Measurements from ENCODE around the gene TMEM269.
"Not testable (repeated sequence)": the region's sequence is repeated elsewhere in the genome, so short reads cannot be mapped to it uniquely, and the experiment has no call there.

TMEM269 gene

DNA sequence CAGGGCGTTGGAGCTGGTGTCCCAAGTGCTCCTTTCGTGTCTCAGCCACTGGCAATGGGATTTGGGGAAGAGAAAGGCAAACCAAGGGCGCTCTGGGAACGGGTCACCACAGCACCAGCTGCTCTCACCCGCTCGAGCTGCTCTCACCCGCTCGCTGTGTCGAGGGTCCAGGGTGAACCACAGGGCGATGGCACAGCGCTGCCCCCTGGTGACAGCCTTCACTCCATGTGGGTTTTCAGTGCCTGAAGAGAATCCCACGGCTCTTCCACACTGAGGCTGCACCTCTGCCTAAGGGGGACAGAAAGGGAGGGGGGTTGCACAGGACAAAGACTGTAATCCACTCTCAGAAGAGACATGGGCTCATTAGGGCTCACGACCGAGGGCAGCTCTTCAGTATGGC is 37.7 kb upstream of the TMEM269 start:
- no peak for DNase-seq (ENCODE audit: low read depth, low spot score)
- no peak overlapping the region for H3K27ac ChIP-seq

DNA sequence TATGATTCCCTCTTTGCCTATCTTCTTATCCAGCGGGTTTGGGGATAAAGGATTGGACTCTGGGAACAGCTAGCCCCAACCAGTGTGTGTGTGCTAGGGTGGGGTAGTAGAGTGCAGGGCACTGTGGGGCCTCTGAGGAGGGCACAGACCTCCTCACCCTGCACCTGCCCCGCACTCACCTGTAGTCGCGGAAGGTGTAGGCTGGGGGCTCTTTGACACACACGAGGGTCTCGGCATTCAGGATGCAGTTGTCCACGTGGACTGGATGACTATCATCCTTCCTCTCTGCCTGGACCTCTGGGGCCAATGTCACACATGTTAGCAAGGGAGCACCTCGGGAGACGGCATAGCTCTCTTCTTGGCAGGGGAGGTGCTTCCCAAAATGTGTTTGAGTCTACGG is 36.8 kb upstream of the TMEM269 start:
- no peak overlapping the region for H3K27ac ChIP-seq
- DNase-seq (ENCODE audit: low read depth, low spot score): no peak

DNA sequence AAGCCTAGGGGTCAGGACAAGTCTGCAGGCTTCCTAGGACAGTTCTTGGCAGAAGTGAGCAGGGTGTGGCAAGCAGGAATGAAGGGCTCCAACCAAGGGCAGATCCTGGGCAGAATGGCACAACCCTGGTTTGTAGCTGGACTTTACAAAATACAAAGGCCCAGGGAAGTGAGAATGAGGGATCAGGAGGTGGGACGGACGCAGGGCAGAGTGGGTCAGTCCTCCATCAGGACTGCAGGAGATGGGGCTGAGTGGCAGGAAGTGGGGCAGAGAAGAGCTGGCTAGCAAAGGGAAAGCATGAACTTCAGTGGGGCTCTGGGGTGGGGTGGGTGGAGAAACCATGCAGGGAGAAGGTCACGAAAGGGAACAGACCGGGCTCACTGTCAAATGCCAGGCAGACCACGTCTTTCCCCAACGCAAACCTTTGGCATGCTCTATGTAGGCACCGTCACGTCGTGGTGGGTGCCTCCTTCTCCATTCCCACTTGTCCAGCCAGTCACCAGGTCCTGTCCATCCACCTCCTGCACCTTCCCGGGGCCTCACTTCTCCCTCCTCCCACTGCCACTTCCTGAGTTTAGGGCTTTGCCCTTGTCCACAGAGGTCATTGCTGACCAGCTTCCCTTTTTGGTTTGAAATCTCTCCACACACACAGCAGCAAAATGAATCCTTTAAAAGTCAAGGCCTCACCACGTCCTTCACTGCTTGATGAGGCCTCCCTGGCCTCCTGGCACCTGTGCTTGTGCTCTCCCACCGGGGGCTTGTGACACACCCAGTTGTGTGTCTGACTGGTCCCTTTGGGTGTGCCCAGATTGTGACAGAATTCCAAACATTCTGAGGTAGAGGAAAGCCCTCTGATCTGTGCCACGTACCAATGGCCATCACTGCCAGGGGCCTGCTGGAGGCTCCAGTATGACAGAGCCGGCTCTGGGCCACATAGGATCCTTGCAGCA is 36.1 kb upstream of the TMEM269 start:
- no peak for DNase-seq (ENCODE audit: low read depth, low spot score)
- no peak overlapping the region for H3K27ac ChIP-seq

DNA sequence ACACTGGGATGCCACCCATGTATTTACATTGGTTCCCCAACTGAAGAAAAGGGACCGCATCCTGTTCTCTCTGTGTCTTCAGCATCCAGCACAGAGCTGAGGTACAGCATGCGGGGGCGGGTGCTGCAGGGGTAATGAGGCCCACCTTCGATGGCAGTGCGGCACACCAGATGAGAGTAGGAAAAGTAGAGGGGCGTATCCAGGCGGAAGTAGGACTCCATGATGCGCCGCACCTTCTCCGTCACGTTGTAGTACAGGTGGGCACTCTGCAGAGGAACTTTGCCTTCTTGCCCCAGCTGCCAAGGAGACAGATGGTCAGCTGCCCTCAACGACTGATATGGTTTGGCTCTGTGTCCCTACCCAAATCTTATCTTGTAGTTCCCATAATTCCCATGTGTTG is 34.8 kb upstream of the TMEM269 start:
- no peak for DNase-seq (ENCODE audit: low read depth, low spot score)
- no peak overlapping the region for H3K27ac ChIP-seq

DNA sequence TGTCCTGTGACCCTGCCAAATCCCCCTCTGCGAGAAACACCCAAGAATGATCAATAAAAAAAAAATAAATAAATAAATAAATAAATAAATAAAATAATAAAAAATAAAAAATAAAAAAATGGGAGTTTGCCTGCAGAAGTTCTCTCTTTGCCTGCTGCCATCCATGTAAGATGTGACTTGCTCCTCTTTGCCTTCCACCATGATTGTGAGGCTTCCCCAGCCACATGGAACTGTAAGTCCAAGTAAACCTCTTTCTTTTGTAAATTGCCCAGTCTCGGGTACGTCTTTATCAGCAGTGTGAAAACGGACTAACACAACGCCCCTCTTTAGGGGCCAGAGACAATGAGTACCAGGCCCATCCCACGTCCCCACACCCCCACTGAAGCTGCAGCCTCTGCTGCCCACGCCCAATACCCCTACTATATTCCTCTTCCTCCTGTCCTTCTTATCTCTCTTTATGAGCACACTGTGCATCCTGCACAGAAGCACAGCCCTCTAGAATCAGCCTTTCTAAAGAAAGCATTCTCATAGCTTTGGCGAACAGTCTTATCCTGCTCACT is 33.2 kb upstream of the TMEM269 start:
- DNase-seq (ENCODE audit: low read depth, low spot score); H3K27ac ChIP-seq: not testable (repeated sequence)

DNA sequence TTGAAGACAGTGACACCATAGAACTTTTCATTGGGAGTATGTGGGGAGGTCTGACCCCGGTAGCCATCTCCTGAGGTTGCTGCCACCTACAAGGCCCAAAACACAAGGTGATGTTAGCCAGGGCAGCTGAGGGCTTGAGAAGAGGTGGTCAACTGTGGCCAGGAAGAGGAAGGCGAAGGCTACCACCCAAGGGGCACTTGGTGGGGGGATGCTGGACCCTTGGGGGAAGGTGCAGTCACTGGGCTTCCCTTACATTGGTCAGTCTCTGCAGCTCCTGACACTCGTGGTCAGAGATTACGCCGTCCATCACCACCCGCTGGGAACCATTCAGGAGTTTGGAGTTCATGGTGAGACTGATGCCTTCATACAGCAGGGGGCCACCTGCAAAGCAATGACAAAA is 32.5 kb upstream of the TMEM269 start:
- DNase-seq (ENCODE audit: low read depth, low spot score): no peak
- H3K27ac ChIP-seq: no peak overlapping the region

DNA sequence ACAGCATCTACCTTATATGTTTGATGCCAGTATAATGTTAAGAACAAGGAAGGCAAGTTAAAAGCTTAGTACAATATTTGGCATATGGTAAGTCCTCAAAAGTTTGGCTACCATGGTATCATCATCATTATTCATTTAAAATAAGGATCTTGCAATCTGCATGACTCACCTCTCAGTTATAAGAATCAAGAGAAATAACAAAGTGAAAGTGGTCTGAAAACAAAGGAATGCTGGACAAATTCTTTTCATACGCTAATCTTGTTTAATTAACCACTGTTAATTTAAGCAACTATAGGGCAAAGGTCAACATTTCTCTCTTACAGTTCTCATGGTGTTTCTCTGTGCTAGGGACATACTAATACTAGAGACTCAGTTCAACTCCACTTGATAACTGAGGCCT is 31.7 kb upstream of the TMEM269 start:
- no peak for DNase-seq (ENCODE audit: low read depth, low spot score)

DNA sequence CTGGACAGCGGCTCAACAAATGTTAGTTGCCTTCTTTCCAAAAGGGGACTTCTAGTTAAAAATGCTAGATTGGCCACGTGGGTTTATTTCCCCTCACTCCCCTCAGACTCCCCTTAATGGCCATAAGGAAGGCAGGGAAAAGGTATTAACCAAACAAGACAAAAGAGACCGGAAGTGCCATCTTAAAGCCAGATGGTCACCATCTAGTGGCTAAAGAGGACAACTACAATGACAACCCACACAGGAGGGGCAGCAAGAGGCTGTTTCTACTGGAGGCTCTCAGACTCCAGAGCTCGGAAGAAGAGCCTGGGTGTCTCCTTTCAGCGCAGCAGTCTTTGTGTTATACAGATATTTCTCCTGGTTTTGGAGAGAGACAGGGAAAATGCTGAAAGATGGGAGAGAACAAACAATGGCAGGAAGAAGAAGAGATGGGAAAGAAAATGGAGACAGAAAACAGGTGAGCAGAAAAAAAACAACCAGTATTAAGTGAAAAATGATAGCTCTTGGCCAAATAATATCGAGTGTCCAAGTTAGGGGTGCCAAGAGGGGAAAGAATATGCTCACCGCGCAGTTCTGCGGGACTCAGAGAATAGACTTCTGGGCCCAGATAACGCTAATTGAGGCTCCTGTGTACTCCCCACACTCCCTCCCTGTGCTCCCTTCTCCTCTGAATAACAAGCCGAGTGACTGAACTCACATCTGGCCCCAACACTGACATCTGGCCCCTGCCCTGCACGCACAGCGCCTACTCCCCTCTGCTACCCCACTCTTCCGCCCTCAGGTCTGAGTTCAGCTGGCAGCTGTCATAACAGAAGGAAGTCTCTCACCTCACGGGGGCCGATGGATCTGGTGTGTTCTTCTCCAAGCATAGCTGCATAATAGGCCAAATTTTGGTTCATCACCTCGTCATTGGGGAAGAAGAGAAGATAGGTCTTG is 27.6 kb upstream of the TMEM269 start:
- H3K27ac ChIP-seq: no peak overlapping the region
- no peak for DNase-seq (ENCODE audit: low read depth, low spot score)

More for the DNA sequence above, 31.7 kb upstream of the TMEM269 start:
- H3K27ac ChIP-seq: no peak overlapping the region

DNA sequence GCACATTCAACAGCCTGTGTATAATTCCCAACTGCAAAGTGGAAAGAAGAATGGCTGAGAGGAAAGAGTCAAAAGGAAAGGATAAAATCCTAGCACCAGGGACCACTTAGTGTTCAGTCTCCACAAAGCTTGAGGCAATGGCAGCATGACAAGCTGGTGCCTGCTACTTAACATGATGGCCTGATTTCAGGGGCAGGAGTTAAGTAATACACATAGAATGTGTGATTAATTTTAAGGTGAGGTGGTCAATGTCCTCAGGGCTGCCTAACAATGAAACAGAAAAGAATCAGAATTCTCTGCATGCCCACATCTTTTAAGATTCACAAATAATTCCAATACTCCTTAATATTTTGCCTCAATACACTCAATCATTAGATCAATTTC is 26.9 kb upstream of the TMEM269 start:
- DNase-seq (ENCODE audit: low read depth, low spot score): no peak
- no peak overlapping the region for H3K27ac ChIP-seq

DNA sequence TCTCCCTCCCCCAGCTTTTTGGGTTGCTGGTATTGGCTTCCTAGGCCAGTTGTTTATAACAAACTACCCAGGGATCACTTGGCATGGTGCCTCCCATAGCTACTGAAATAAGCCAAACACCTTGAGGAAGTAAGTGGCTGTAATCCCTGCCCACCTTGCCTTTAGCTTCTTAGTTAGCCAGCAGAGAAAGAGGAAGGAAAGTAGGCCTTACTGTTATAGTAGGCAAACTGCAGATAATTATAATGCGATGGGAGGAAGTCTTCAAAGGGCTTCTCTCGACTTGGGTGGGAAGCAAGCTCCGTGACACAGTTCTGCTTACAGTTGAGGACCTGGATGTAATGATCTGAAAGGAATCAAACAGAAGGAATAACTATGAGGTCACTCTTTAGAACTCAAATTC is 26.1 kb upstream of the TMEM269 start:
- no peak overlapping the region for H3K27ac ChIP-seq
- DNase-seq (ENCODE audit: low read depth, low spot score): no peak

DNA sequence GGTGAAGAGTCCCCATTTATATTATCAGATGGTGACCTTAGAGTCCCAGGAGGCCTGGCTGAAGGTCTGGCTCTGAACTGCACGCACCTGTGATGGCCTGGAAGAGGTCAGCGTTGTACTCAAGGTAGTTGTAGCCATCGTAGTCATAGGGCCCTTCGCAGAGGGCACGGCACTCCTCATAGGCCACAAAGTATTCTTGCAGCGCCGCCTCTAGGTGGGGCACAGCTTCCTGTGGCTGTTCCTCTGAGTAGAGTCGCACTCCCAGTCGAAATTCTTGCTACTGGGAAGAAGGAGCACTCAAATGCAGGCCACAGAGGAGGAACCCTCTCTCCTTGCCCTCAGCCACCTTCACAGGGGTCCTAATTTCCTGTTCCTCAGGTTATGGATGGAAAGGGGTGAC is 25.7 kb upstream of the TMEM269 start:
- no peak overlapping the region for H3K27ac ChIP-seq
- DNase-seq (ENCODE audit: low read depth, low spot score): no peak

DNA sequence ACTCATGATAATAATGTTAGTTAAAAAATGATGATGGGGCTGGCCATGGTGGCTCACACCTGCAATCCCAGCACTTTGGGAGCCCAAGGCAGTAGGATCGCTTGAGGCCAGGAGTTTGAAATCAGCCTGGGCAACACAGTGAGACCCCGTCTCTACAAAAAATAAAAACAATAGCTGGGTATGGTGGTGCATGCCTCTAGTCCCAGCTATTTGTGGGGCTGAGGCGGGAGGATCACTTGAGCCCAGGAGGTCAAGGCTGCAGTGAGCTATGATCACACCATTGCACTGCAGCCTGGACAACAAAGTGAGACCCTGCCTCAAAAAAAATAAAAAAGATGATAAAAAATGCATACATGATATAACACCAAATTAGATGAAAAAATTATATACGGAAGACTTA is 23.2 kb upstream of the TMEM269 start:
- no peak for DNase-seq (ENCODE audit: low read depth, low spot score)
- no peak overlapping the region for H3K27ac ChIP-seq

DNA sequence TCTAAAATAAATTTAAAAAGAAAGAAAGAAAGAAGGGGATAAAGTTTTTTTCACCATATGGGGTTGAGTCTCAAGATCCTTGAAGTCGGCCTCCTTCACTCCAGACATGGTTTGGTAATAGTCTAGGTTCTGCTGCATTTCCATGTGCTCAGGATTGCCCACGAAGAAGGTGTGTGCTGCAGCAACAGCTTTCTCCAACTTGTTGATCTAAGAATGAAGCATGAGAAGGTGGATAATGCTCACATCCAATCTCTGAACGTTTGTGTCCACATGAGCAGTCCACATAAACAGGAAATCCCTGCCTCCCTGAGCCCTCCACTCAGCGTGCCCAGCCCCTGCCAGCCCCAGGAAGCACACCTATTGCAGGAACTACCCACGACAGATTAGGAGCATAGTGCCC is 22.5 kb upstream of the TMEM269 start:
- DNase-seq (ENCODE audit: low read depth, low spot score): no peak
- no peak overlapping the region for H3K27ac ChIP-seq

DNA sequence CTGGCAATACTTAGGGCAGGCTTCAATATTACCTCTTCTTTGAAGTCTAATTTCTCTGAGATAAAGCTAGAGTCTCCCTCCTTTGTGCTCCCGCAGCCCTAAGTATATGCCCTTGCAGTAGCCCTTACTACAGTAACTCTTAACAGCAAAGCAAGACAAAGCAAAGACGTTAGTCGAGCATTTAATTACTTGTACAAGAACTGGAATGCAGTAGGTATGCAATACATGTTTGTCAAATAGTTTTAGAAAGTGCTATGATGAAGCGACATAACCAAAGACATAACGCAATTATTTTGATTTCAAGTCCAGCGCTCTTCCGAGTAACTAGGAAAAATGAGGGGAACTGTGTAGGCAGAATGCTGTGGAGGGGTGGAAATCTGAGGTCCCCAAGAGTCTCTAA is 19.5 kb upstream of the TMEM269 start:
- H3K27ac ChIP-seq: no peak overlapping the region
- no peak for DNase-seq (ENCODE audit: low read depth, low spot score)

DNA sequence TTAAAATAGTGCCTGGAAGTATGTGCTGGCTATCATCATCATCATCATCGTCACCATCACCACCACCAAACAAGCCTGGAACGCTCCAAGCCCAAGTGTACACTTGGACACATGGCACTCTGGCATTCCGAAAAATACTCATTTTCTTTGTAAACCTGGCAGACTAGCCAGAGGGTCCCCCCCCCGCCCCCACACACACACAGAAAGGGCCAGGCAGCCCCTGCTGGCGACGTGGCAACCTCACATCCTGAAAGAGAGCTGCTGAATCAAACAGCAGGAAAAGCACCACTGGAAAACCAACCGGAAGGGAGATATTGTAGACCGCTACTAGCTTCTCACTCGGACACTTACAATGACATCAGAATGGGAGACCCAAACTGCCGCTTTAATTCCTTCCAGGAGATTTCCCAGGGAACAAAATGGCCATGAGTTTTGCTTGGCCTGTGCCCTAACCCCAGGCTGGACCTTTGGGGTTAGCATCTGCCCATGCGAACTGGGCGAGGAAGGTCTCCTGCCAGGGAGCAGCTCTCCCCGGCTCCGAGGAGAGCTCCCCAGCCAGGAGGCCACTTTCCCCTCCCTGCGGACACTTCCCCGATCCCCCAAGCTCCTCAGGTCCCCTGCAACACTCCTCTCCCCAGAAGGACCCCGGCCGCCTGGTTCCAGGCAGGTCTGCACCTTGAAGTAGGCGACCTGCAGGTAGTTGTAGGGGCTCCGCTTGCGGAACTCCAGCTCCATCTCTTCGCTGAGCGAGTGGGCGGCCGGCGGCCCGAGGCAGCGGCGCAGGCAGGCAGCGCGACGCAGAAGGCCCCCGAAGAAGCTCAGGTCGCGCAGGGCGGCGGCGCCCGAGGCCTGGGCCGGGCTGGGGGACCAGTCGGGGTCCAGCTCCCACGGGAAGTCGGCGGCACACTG is 18.7 kb upstream of the TMEM269 start:
- DNase-seq (ENCODE audit: low read depth, low spot score): no peak
- H3K27ac ChIP-seq: peak overlapping the region; percentile 4

DNA sequence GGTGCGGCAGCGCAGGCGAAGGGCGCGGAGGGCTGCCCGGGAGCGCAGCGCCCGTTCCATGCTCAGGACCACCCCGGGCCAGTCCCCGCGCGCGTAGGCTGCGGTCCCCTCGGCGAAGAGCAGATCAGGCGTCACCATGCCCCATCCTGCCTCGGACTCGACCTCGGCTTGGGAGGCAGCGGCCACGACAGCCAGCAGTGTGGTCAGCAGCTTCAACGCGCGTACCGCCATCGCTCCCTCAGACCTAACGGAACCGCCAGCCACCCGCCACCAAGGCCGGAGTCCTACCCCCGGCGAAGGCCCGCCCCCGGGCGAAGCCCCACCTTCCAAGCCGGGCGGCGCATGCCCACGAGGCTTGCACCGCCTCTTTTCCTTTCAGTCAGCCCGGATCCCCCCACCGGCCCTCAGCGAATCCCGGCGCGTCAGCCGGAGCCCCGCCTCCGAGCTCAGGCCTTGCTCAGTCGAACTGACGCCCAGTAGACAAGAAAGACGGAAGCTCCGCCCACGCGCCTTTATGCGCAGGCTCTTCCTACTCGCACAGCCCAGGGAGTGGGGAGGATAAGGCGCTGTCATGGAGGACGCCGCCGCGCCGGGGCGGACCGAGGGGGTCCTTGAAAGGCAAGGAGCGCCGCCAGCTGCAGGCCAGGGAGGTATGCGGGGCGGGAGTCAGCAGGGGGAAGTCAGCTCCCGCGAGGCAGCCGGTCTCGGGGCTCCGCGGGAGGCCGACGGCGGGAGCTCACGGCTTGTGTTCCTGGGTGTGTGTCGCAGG is 17.9 kb upstream of the TMEM269 start, which contains the start of the genes C1orf50 and P3H1:
Gene C1orf50 (plus strand): TSS at position 509 of the 769 bp plus-strand sequence. CDS start 63 bp downstream, at position 572.
Gene P3H1 (minus strand): TSS at position 288 of the 769 bp plus-strand sequence. CDS start 57 bp downstream, at position 231.
- peak within 1 kb of the TSS; percentile 34 for H3K27ac ChIP-seq
- peak; percentile 91 for DNase-seq (ENCODE audit: low read depth, low spot score)

DNA sequence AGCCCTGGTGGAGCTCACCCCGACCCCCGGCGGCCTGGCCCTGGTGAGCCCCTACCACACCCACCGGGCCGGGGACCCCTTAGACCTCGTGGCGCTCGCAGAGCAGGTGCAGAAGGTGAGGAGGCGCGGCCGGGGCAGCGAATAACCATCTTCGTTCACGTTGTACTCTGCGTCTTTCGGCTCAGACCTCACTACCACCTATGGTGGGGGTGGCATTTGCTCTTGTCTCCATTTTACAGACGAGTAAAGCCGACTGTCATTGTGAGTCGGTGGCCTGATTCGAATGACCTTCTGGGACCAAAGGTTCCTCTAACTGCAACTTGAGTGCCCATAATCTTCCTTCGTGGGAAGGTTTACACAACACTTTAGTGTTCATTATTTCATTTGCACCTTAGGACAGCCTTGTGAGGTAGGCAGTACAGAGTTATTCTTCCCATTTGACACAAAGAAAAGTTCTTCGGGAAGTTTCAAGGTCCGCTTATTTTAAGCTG is 17.2 kb upstream of the TMEM269 start:
- peak overlapping the region; percentile 34 for H3K27ac ChIP-seq
- DNase-seq (ENCODE audit: low read depth, low spot score): no peak

DNA sequence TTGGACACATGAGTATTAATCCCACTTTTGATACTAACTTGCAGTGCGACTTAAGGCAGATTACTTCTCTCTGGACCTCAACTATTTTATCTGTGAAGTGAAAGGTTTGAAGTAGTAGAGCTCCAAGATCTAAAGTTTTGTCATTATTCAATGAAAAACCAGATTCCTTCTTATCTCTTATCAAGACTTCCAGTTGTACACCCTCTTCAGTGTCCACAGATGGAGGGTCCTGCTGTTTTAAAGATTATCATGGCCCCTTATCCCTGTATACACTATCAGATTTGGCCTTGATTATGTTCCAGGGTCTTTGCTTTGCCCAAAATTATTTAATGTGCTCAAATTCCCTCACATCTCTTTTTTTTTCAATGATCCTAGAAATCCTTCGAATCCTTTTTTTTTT is 16.6 kb upstream of the TMEM269 start:
- H3K27ac ChIP-seq: no peak overlapping the region
- DNase-seq (ENCODE audit: low read depth, low spot score): no peak

DNA sequence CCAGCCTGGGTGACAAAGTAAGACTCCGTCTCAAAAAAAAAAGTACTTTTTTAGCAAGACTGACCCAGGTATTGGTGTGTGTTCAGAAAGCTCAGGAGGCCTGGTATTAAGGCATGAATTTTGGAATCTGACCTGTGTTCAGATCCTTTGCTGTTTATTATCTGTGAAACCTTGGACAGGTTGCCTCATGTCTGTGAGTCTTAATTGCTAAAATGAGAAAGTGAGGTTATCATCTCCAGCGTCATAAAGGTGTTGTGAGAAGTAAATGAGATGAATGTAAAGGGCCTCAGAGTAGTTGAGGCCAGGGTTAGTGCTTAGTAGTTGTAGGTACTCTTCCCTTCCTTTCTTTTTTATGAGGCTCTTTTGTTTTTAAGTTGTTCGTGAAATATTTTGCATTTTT is 15.0 kb upstream of the TMEM269 start:
- no peak for DNase-seq (ENCODE audit: low read depth, low spot score)
- no peak overlapping the region for H3K27ac ChIP-seq

Measured in epithelial cell of prostate (primary cell).